Myocyte (in vitro differentiated cells): ENCODE results near the gene C5. TPM values are rescaled to one million over a fixed set of nuclear protein-coding genes. Genes with fewer than 3 reads are reported as not detected.

Experiments used
- DNase-seq: peaks from one replicate; pipeline ENCODE4 v3.0.0-alpha.2; 2012; ENCODE audit warnings: low read depth
- total RNA-seq: library from RNA; depleted of rRNA; stranded (reverse); fragments of >200 nt; gene quantifications from 2 replicates; pipeline ENCODE4 v1.2.3, GENCODE V29; 2014

C5 gene
- total RNA-seq, 1 donor from 2014 or later: 0.45 TPM

DNA sequence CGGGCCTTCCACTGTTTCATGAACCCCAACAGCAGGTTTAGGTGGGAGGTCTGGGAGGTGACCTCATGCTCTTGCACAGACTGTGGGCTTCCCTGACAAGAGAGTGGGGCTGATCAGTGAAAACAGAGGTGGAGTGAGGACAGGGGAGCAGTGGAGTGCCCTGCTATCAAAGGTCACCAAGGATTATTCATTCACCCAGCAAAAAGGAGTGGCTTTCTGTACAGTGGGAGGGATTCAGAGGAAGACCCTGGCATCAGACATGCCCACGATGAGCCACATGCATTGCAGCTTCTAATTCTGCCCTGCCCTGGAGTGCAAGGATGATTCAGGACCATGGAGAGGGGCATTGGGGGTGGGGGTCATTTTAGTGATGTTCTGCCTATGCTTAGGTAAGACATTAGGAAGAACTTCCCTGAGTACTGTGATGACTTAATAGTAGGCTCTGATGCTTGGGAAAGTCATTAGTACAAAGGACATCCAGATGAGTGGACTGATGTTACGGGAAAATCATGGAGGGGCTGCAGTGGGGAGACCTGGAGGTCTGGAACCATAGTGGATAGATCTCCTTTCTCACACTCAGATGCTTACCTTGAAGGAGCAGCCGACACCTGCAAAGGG is 136.3 kb downstream of the C5 start:
- DNase-seq: no peak

DNA sequence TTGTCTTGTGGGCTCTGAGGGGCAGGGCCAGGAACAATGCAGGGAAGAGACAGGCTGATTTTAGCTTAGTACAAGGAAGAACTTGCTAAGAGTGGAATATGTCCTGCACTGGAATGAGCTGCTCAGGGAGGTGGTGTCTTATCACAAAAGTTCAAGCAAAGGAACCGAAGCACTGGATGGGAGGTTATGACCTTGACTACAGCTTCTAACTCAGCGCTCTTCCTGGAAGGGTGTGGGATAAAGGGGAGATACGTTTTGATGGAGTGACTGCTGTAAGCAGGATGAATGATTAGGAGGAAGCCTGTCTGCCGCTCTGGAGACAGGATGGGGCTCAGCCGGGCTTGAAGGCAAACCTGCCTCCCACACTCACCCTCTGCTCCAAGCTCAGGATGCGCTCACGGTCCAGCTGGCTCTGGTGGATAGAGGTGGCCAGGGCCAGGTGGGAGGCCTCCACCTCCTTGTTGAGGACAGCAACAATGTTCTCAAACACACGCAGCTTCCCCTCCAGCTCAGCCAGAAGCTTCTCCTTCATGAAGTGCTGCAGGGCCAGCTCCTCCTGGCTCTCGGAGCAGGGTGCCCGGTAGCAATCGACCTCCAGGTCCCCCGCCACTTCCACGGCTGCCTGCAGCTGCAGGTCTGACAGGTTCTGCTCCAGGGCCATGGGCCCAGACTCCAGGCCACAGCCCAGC is 137.0 kb downstream of the C5 start:
- DNase-seq: no peak

- no peak for DNase-seq
Measured at GRCh38 chr9:120911295-120911837, 138.7 kb downstream of the C5 start.

DNA sequence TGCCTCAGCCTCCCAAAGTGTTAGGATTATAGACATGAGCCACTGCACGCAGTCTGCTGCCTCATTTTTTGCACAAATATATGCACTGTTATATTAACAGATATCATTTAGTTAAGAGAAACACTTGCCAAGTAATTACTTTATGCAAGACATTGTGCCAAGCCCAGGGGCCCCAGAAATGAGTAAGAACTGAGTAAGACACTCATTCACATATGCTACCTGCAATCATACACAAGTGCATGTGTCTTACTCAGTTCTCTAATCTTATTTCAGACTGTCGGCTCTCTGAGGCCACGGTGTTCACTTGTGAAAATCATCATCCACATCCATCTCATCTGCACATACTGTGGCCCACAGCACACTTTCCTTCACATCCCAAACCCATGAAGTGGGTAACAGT is 139.4 kb downstream of the C5 start:
- no peak for DNase-seq

GRCh38 chr9:120909904-120910303 is 140.2 kb downstream of the C5 start:
- no peak for DNase-seq

GRCh38 chr9:120905315-120906164 is 144.5 kb downstream of the C5 start:
- DNase-seq: no peak

GRCh38 chr9:120904978-120905301 is 145.1 kb downstream of the C5 start:
- DNase-seq: no peak

DNA sequence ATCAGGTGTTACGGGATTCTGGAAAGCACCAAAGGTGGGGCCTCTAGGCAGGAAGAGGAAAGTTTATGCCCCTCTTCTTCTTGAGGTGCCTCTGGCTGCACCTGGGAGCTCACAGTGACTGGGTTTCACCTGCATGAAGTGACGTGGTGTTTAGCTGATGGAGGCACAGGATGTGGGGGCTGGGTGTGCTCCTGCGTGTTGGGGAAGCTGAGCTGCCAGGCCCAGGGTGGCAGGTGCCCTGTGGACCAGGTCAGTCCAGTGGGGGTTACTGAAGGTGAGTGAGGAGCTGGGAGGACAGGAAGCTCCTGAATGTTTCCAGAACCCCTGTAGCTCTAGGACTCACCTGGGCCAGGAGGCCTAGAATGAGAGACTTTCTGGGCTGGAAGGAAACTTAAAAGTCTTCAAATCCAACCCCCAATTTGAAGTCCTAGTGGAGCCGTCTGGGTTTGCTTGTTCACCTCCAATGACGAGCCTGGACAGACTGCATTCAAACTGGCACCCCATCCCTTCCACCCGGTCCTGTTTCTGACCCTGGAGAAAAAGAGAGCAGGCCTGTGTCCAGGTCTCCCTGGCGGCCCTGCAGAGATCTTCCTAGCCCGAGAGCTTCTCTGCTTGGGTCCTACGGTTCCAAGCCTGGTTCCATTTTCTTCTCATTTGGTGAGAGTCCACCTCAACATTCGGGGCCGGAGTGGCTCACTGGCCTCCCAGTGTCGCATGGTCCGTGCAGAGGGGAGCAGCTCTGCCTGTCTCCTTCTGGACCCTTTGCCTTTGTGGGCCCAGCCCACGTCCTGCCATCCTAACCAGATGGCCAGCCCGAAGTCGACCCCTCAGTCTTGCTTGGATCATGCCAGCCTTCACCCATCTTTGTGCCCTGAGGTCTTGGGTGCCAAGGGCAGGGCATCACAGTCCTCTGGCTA is 145.8 kb downstream of the C5 start:
- DNase-seq: no peak

DNA sequence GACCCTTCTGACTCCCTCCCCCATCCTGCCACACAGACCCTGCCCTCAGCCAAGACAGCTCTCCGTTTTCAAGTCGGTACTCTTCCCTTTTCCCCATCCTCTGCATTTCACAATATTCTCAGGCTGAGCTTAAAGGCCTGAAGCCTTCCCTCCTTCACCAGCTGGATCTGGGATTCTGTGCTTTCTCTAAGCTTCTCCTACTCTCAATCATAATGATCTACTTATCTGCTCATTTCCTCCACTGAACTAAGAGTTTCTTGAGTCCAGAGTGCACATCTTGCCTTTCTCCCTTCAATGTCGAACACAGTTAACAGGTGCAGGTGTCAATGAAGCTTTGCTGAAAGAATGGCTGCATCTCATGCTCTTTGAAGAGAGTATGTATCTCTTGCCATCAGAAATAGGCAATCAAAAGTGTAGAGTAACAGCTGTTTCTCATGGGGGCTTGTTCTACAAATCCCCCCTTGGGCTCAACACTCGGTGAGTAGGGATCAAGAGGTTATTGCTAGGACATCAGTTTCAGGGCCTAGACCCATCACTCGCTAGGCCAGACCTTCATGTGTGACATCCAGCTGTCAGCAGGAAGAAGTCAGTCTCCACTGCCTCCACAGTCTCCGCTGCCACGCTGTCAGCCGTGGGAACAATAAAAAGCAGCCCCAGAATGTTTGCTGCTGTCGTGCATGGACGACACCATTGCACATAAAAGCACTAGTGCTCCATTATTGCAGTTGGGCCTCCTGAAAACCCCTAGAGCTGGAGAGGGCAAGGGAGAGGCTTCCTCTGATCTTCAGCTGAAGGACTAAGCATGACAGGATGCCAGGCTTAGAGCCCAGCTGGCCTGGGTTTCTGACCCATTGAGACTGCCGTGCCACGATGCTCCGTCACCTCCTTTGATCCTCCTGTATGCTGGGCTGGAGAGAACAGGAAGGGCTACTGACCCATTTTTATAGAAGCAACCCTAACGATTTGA is 147.2 kb downstream of the C5 start:
- DNase-seq: no peak

Other genes starting within 250 kb of the C5 start
- 29.6 and 34.8 TPM in 2 replicates for gene PSMD5, start 207.4 kb downstream of the C5 start, total RNA-seq
- gene PHF19, start 173.1 kb downstream of the C5 start, total RNA-seq: 13.3 and 15.3 TPM in 2 replicates
- gene TRAF1, start 123.5 kb downstream of the C5 start, total RNA-seq: 0.80 and 1.1 TPM in 2 replicates
- 3.5 and 8.4 TPM in 2 replicates for gene CNTRL, start 24.7 kb upstream of the C5 start, total RNA-seq
- 23.4 and 32.4 TPM in 2 replicates for gene RAB14, start 151.6 kb upstream of the C5 start, total RNA-seq
- 1,139 and 1,228 TPM in 2 replicates for gene GSN, start 217.9 kb upstream of the C5 start, total RNA-seq